HUES6 (cell line): ENCODE data around the gene CRHR2.

Source experiments
- H3K27ac ChIP-seq: 2 replicates; pipeline ENCODE4 v1.7.0; 2013; ENCODE audit warnings: low read depth, mild to moderate bottlenecking, low read length, inconsistent platforms
- H3K27me3 ChIP-seq: 2 replicates; pipeline ENCODE4 v1.6.1; 2013; ENCODE audit warnings: low read length; ENCODE audit not compliant: control insufficient read depth, insufficient read depth
- H3K36me3 ChIP-seq: 2 replicates; pipeline ENCODE4 v1.6.1; 2013; ENCODE audit warnings: low read length; ENCODE audit not compliant: control insufficient read depth, insufficient read depth
- H3K4me1 ChIP-seq: 2 replicates; pipeline ENCODE4 v1.6.1; 2013; ENCODE audit warnings: low read length; ENCODE audit not compliant: control insufficient read depth, insufficient read depth
- H3K4me3 ChIP-seq: 2 replicates; pipeline ENCODE4 v1.5.1; 2013; ENCODE audit warnings: low read depth, low read length
- H3K9ac ChIP-seq: one replicate; pipeline ENCODE4 v1.6.1; 2013; ENCODE audit warnings: mild to moderate bottlenecking, low read length
- H3K9me3 ChIP-seq: 2 replicates; pipeline ENCODE4 v1.6.1; 2013; ENCODE audit warnings: low read depth, low read length; ENCODE audit not compliant: control insufficient read depth, insufficient read depth

CRHR2 gene

DNA sequence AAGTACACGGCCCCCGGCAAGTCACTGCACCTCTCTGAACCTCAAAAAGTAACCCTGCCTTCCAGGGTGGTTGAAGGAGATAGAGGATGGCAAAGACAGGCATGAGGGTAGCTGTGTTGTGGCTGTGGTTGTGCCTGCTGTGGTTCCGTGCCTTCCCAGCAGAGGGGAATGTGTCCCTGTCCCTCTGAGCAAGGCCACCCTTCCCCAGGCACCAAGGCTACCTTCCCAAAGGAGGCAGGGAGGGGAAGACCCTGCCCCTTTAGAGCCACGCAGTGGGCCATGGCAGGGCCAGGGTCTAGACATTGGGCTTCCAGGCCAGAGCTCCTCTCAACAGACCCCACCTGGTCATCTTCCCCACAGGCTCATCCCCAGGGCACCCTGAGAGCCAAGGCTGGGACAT is 18.8 kb downstream of the CRHR2 start:
- no peak overlapping the region for H3K4me3 ChIP-seq
- no peak overlapping the region for H3K9ac ChIP-seq
- no peaks in the 10 kb centered on the region for H3K4me1 ChIP-seq
- no peaks in the 10 kb centered on the region for H3K27me3 ChIP-seq
- H3K9me3 ChIP-seq: no peaks in the 10 kb centered on the region
- H3K36me3 ChIP-seq: no peaks in the 10 kb centered on the region; the same call in 1 of the 2 replicates
- no peak overlapping the region for H3K27ac ChIP-seq

DNA sequence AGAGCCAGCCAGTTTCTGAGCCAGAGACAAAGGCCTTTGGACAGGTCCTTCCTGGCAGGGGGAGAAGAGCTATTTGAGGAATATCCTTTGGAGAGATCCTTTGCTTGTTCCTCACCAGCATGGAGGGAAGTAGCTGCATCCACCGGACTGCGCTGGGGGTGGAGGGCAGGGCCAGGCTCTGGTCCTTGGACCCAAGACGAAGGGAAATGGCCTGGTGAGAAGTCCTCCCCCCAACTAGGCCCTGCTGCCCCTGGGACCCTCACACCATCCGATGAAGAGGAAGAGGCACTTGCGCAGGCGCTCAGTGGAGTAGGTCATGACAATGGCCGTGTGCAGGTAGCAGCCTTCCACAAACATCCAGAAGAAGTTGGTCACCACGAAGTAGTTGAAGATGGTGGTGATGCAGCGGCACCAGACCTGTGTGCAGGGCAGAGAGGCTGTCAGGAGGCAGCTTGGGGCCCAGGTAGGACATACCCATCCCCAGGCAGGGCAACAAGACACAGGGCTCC is 19.8 kb downstream of the CRHR2 start:
- no peak overlapping the region for H3K4me3 ChIP-seq
- H3K27ac ChIP-seq: no peak overlapping the region
- H3K4me1 ChIP-seq: no peaks in the 10 kb centered on the region
- H3K36me3 ChIP-seq: no peaks in the 10 kb centered on the region; the same call in 1 of the 2 replicates
- H3K9ac ChIP-seq: no peak overlapping the region
- H3K27me3 ChIP-seq: no peaks in the 10 kb centered on the region
- H3K9me3 ChIP-seq: no peaks in the 10 kb centered on the region

DNA sequence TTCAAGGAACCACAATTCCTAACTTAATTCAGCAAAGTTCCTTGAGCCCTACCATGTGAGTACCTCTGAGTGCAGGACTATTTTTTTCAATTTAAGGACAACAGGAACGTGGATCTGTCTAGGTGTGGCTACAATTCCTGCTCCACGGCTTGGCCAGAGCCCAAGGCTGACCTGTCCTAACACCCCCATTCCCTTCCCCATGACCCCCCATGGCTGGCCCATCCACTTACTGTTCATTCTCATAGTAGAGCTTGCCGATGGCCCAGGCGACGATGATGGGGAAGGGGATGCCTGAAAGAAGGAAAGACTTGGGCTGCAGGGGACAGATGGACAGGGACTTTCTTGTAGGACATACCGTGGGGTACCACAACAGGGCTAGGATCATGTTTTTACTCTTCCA is 20.3 kb downstream of the CRHR2 start:
- Histone ChIP-seq H3K27ac (no peak overlapping the region), H3K9ac (no peak overlapping the region), H3K9me3 (no peaks in the 10 kb centered on the region), H3K4me1 (no peaks in the 10 kb centered on the region), H3K36me3 (no peaks in the 10 kb centered on the region; the same call in 1 of the 2 replicates), H3K4me3 (no peak overlapping the region), H3K27me3 (no peaks in the 10 kb centered on the region)

DNA sequence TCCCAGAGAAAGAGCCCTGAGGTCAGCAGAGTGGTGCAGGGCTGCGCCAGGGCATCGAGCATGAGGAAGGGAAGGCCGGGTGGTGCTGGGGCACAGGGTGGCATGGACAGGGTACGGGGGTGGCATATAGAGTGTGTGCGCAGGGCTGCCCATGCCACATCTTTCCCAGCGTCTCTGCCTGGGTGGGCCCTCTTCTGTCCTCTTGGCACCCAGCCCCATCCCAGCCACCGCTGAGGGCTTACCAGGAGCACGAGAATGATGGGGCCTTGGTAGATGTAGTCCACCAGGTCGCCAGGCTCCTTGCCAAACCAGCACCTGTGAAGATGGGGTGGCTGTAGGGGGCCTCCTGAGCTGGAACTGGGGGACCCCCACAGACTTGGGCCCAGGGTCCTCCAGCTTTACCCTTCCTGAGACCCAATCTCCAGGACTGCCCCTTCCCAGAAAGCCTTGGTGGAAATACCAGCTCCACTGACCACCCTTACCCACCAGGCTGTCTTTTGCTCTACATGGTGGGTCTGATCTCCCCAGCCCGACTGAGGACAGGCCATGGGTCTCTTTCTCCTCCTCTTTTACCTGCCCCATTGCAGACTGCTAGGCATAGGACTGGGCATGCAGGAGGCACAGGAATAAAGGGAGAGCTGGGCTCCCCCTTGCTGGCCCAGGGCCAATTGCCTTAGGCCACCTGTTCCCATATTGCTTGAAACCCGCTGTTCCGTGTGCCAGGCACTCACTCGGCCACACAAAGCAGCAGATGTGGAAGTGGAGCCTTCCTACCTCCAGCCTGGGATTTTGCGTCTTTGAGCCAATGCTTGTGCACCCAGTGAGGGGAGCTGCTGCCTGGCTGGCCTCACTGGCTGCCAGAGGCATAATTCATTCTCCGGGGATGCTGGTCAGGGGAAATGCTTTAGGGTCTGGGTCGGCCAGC is 21.7 kb downstream of the CRHR2 start:
- Histone ChIP-seq H3K27ac (no peak overlapping the region), H3K27me3 (no peaks in the 10 kb centered on the region), H3K4me3 (no peak overlapping the region), H3K9ac (no peak overlapping the region), H3K9me3 (no peaks in the 10 kb centered on the region), H3K36me3 (no peaks in the 10 kb centered on the region; the same call in 1 of the 2 replicates), H3K4me1 (no peaks in the 10 kb centered on the region)

DNA sequence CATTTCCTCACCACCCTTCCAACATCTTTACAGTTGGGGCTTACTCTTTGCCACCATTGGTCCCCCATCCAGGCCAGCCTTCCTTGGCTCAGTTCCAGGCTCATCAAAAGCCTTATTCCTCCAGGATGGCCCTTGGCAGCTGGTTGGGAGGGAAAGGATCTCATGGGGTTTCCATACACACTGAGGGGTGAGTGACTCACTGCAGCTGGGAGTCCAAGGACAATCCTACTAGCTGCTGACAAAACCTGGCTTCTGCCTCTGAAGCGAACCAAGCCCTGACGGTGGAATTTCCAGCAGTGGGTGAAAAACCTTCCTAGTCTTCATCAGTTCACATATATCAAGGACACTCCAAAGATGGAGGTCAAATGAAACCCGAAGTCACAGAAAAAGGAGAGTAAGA is 22.9 kb downstream of the CRHR2 start:
- H3K27me3 ChIP-seq: no peaks in the 10 kb centered on the region
- no peak overlapping the region for H3K27ac ChIP-seq
- H3K9me3 ChIP-seq: no peaks in the 10 kb centered on the region
- no peaks in the 10 kb centered on the region for H3K4me1 ChIP-seq
- no peak overlapping the region for H3K9ac ChIP-seq
- peaks cover under 1% of the 10 kb centered on the region; the same call in 1 of the 2 replicates for H3K36me3 ChIP-seq
- H3K4me3 ChIP-seq: no peak overlapping the region

DNA sequence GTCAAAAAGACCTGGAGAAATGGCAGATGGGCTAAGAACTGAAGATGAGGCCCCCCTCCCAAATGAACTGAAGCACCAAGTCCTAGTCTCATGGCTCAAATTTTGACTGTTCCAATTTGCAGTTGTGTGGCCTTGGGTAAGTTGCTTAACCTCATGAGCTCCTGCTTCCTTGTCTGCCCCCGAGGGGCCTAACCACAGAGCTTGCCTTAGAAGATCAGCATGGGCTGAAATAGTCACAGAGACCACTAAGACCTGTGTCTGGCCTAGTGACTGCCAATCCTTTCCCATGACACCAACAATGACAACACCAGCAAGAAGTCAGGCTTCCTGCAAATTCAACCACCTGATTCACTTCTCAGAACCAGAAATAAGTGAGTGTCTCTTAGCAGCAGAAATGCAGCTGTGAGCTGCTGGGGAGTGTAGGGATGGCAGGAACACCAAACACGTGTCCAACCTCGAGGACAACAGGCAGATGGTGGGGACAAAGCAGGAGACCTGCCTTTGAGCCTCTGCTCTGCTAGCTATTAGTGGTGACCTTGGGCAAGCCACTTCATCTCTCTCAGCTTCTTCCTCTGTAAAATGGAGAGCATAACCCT is 23.7 kb downstream of the CRHR2 start:
- Histone ChIP-seq H3K36me3 (peaks cover 3% of the 10 kb centered on the region; the same call in 1 of the 2 replicates), H3K9me3 (no peaks in the 10 kb centered on the region), H3K27me3 (no peaks in the 10 kb centered on the region), H3K27ac (no peak overlapping the region), H3K4me3 (no peak overlapping the region), H3K9ac (no peak overlapping the region), H3K4me1 (no peaks in the 10 kb centered on the region)

DNA sequence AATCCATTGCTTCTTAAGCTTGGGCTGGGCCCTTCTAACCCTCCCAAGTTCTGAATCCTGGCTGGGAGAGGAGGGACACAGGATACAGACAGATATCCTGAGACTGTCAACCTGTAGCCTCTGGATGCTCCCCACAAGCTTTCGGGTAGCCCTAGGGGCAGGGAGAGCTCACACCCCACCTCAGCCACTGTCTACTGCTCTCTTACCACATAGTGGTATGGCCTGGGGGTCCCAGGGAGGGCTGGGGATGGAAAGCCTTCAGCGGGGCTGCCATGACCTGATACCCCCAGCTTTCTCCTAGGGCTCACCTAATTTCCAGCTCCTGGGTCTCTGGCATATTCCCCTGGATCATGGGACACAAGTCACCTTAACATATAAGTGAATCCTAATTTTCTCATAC is 25.1 kb downstream of the CRHR2 start:
- no peaks in the 10 kb centered on the region for H3K4me1 ChIP-seq
- H3K27me3 ChIP-seq: no peaks in the 10 kb centered on the region
- H3K27ac ChIP-seq: no peak overlapping the region
- H3K9me3 ChIP-seq: no peaks in the 10 kb centered on the region
- no peak overlapping the region for H3K4me3 ChIP-seq
- H3K9ac ChIP-seq: no peak overlapping the region
- H3K36me3 ChIP-seq: peaks cover 3% of the 10 kb centered on the region; the same call in 1 of the 2 replicates

DNA sequence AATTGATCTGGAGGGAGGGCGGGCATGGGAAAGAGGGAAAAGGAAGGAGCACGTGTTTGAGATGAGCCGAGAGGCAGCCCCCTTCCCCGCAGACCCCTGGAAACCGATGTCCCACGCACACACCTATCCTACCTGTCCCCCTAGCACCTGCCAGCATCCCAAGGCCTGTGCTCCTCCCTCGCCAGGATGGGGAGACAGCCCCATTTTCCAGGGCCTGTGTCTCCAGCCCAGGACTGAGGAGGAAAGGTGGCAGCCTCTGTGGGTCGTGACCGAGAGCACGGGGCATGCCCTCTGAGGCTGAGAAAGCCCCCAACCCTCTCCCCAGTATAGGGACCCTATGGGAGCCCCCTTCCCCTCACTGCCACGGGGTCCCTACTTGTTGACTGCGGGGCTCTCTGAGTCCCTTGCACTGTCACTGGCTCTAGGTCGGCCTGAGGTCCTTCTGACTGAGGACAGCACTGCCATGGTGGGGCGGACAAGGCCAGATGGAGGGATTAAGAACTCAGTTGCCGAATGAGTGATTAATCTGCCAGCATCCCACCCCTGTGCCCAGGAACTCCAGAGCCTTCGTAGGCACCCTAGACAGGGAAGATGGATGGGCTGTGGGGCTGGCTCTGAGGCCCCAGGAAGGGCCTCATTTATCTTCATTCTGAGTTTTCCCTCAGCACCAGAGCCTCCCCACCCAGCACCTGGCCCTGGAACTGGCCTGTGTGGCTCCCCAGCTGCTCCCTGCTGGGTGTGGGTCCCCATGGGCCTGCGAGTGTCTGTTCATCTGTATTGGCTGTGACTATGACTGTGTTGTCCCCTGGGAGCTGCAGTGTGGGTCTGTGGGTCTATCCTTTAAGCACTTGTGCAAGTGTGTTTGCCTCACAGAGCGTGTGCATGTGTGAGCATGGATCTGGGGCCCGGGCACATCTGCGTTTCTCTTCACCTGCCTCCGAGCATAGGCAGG is 26.0 kb downstream of the CRHR2 start:
- H3K36me3 ChIP-seq: peaks cover 3% of the 10 kb centered on the region; the same call in 1 of the 2 replicates
- H3K4me3 ChIP-seq: no peak overlapping the region
- no peaks in the 10 kb centered on the region for H3K4me1 ChIP-seq
- H3K27me3 ChIP-seq: no peaks in the 10 kb centered on the region
- no peak overlapping the region for H3K27ac ChIP-seq
- H3K9me3 ChIP-seq: no peaks in the 10 kb centered on the region
- no peak overlapping the region for H3K9ac ChIP-seq

DNA sequence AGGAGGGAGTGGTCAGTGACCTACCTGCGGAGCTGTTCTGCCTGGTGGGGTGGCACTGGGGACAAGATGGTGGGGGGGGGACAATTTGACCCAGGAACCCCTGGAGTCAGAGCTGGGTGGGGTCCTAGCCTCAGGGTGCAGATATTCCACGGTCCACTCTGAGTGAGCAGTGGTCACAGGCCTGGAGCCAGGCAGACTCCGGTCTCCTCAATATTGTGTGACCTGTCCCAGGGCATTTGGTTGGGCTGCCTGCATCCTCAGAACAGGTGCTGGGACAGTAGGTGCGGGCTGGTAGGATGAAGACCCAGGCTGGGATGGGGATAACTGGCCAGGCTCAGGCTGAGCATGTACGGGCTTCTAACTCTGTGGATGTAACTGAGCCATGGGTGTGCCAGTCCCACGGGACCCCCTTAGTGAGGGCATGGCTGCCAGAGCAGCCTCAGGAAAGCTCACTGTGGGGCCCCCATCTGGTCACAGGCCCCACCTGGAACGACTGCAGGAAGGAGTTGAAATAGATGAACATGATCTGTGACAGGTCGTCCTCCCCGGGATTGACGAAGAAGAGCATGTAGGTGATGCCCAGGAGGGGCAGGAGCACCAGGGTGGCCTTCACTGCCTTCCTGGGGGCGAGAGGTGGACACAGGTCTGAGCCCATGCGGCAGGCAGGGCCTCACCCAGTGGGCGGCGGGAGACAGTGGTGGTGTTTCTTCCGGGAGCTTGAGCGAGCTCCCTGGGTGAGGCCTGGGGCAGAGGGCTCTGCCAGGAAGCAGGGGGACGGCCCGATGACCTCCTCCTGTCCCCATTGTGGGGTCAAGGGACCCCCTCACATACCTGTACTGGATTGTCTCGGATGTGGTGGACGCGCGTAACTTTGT is 26.9 kb downstream of the CRHR2 start:
- Histone ChIP-seq H3K4me3 (no peak overlapping the region), H3K9me3 (no peaks in the 10 kb centered on the region), H3K27me3 (no peaks in the 10 kb centered on the region), H3K27ac (no peak overlapping the region), H3K36me3 (peaks cover 3% of the 10 kb centered on the region; the same call in 1 of the 2 replicates), H3K4me1 (no peaks in the 10 kb centered on the region), H3K9ac (no peak overlapping the region)
